NCI-H82 (cell line): ENCODE data around the gene AGT.

Source experiments
- DNase-seq: peaks from one replicate; lab custom pipeline; 2025; lab: John Stamatoyannopoulos, UW

Gene AGT

GRCh38 chr1:230713915-230714764, at the start of gene AGT:
Gene AGT (minus strand): TSS chr1:230714122. CDS start chr1:230710823, 3,299 bp downstream.
- DNase-seq: no peak

- DNase-seq: no peak
Observed at GRCh38 chr1:230761443-230762167, 47.7 kb upstream of the AGT start.

- no peak for DNase-seq
Observed at GRCh38 chr1:230760360-230760827, 46.5 kb upstream of the AGT start.

GRCh38 chr1:230759369-230760065, 45.6 kb upstream of the AGT start:
- no peak for DNase-seq

GRCh38 chr1:230758709-230759368, 44.9 kb upstream of the AGT start:
- peak; percentile 60 for DNase-seq

- DNase-seq: no peak
Observed at GRCh38 chr1:230757856-230758708, 44.2 kb upstream of the AGT start.

GRCh38 chr1:230754796-230755195, 40.9 kb upstream of the AGT start:
- DNase-seq: no peak

GRCh38 chr1:230753586-230754251, 39.8 kb upstream of the AGT start:
- peak; percentile 78 for DNase-seq

- no peak for DNase-seq
Observed at GRCh38 chr1:230753191-230753585, 39.3 kb upstream of the AGT start.

GRCh38 chr1:230752407-230752806, 38.5 kb upstream of the AGT start:
- no peak for DNase-seq

- no peak for DNase-seq
Observed at GRCh38 chr1:230750986-230751625, 37.2 kb upstream of the AGT start.

GRCh38 chr1:230750576-230750975, 36.7 kb upstream of the AGT start:
- DNase-seq: no peak

- no peak for DNase-seq
Observed at GRCh38 chr1:230749635-230750034, 35.7 kb upstream of the AGT start.

GRCh38 chr1:230749150-230749549, 35.2 kb upstream of the AGT start:
- no peak for DNase-seq

- DNase-seq: no peak
Observed at GRCh38 chr1:230747890-230748800, 34.2 kb upstream of the AGT start.

GRCh38 chr1:230747127-230747730, 33.3 kb upstream of the AGT start, which contains the start of gene CAPN9:
Gene CAPN9 (plus strand): TSS chr1:230747388. CDS start chr1:230747497, 109 bp downstream.
- no peak for DNase-seq

- DNase-seq: no peak
Observed at GRCh38 chr1:230746617-230747016, 32.7 kb upstream of the AGT start.

GRCh38 chr1:230745071-230745470, 31.1 kb upstream of the AGT start:
- peak; percentile 18 for DNase-seq
